ENCODE data around the gene GLRX3. TPM values are rescaled to one million over a fixed set of nuclear protein-coding genes. Genes with fewer than 3 reads are reported as not detected.

Gene GLRX3
- total RNA-seq, 6 experiments from 2014 or later = 23.5 to 50.6 (median 33.4) TPM

DNA sequence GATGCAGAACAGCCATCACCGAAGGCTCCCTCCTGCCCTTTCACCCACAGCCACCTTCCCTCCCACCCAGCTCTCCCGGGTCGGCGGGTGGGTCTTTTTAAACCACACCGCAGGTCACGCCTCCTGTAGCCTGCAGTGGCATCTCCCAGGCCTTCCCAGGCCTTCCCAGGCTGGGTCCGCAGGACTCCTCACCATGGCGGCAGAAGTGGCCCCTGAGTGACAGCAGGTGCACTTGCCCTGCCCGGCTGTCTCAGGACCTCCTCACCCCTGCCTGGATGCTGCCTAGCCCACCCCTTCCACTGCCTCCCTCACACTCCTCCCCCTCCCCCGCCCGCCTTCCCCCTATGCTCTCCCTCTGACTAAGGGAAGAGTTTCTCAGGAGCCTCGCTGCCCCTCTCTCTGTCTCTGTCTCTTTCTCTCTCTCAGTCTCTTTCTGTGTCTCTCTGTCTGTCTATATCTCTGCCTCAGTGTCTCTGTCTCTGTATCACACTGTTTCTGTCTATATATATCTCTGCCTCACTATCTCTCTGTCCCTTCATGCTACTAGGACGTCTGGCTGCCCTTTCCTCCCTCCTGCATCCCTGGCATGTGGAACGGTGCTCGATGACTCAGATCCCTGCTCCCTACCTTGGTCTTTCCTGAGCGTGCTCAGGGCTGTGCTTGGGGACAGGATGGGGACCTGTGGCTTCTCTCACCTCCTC lies 57.5 kb downstream of the GLRX3 start:
- 57% methylated on average over 10 of the region's 16 CpGs for WGBS (ENCODE audit: insufficient coverage, low coverage, low lambda C conversion rate, missing lambda C conversion rate)

GRCh38 chr10:130194194-130194990 lies 58.2 kb downstream of the GLRX3 start:
- H3K27ac ChIP-seq = no peak overlapping the region
- intact Hi-C loops (cut with DNase I) = no loop called here
- no peaks in the 10 kb centered on the region for H3K9me3 ChIP-seq
- H3K4me3 ChIP-seq = no peak overlapping the region
- ATAC-seq = no peak
- TF ChIP-seq CTCF (IDR thresholded peaks at IDR 0.05) (no peak), POLR2A (IDR thresholded peaks at IDR 0.05) (no peak)
- no peaks in the 10 kb centered on the region for H3K36me3 ChIP-seq
- DNase-seq = peak in 1 of 3 donors; percentile 36
- WGBS (ENCODE audit: insufficient coverage, low coverage, low lambda C conversion rate, missing lambda C conversion rate) = 69% methylated on average over 10 of the region's 21 CpGs
- no peaks in the 10 kb centered on the region for H3K27me3 ChIP-seq
- peaks cover 0 to 5% (median 0%) of the 10 kb centered on the region in 4 donors for H3K4me1 ChIP-seq

More for the DNA sequence above, 57.5 kb downstream of the GLRX3 start:
- Histone ChIP-seq H3K36me3 (no peaks in the 10 kb centered on the region), H3K4me1 (peaks cover 0 to 5% (median 0%) of the 10 kb centered on the region in 4 donors), H3K27ac (no peak overlapping the region), H3K27me3 (no peaks in the 10 kb centered on the region), H3K9me3 (no peaks in the 10 kb centered on the region), H3K4me3 (no peak overlapping the region)
- TF ChIP-seq POLR2A (IDR thresholded peaks at IDR 0.05) = no peak
- TF ChIP-seq CTCF (IDR thresholded peaks at IDR 0.05) = no peak
- ATAC-seq = no peak
- intact Hi-C loops (cut with DNase I) = no loop called here
- no peak for DNase-seq

GRCh38 chr10:130194991-130195645 lies 58.9 kb downstream of the GLRX3 start:
- Histone ChIP-seq H3K4me1 (peaks cover 0 to 5% (median 0%) of the 10 kb centered on the region in 4 donors), H3K27me3 (no peaks in the 10 kb centered on the region), H3K9me3 (no peaks in the 10 kb centered on the region), H3K36me3 (no peaks in the 10 kb centered on the region), H3K27ac (no peak overlapping the region), H3K4me3 (no peak overlapping the region)
- no peak for DNase-seq
- TF ChIP-seq POLR2A (IDR thresholded peaks at IDR 0.05) = no peak
- no peak for TF ChIP-seq CTCF (IDR thresholded peaks at IDR 0.05)
- no CpG with 5 or more reads among the region's 19 CpGs for WGBS (ENCODE audit: insufficient coverage, low coverage, low lambda C conversion rate, missing lambda C conversion rate)
- no peak for ATAC-seq
- intact Hi-C loops (cut with DNase I) = no loop called here

DNA sequence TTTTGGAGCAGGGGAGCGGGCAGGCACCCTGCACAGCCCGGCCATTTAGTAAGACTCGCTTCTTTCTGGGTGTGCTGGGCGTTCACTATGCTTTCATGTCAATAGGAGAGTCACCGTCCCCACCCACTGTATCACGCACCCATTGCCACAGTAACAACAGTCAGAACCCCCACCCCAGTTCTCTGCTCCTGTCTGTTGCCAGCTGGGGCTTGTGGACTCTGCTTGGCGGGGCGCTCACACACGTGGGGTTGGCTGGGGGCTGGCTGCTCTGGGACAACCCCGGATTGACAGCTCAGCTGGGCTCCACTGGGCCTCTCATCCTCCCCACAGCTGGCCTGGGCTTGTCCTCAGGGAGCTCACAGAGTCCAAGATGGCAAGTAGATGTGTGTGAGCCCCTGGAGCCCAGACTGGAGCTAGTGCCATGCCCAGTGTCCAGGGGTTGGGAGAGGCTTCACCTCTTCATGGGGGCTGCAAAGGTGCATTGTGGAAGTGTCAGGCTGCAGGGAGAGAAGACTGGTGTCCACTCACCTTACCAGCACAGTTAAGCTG lies 59.6 kb downstream of the GLRX3 start:
- no peaks in the 10 kb centered on the region for H3K9me3 ChIP-seq
- intact Hi-C loops (cut with DNase I) = no loop called here

More for the DNA sequence above, 59.6 kb downstream of the GLRX3 start:
- no peaks in the 10 kb centered on the region for H3K36me3 ChIP-seq
- TF ChIP-seq POLR2A (IDR thresholded peaks at IDR 0.05) = no peak
- TF ChIP-seq CTCF (IDR thresholded peaks at IDR 0.05) = no peak
- peaks cover 0 to under 1% (median 0%) of the 10 kb centered on the region in 4 donors for H3K4me1 ChIP-seq
- WGBS (ENCODE audit: insufficient coverage, low coverage, low lambda C conversion rate, missing lambda C conversion rate) = 0% methylated on average over 1 of the region's 10 CpGs
- ATAC-seq (no peak), DNase-seq (no peak)
- no peak overlapping the region for H3K4me3 ChIP-seq
- no peaks in the 10 kb centered on the region for H3K27me3 ChIP-seq
- no peak overlapping the region for H3K27ac ChIP-seq

Measured in right lobe of liver (tissue), 6 donors.